Upper lobe of left lung (tissue), 4 donors: ENCODE data around the gene RAB3GAP2.

Experiments
- CTCF ChIP-seq, 6 experiments: fragments of 450-650 bp in 4 of 6; fragments of 200-600 bp in 2 of 6; sonication (generic) in 2 of 6; IDR thresholded peaks; one replicate each; pipeline ENCODE4 v1.5.1; 2016 to 2019; ENCODE audit warnings: antibody characterized with exemption in 6 of 6
- POLR2A ChIP-seq, 4 donors: fragments of 450-650 bp; IDR thresholded peaks; one replicate each; pipeline ENCODE4 v1.5.1; 2016 to 2017; ENCODE audit warnings: antibody characterized with exemption in 4 of 4, mild to moderate bottlenecking in 2 of 4
- POLR2AphosphoS5 ChIP-seq, 2 donors: sonication (generic); formaldehyde crosslinking; IDR thresholded peaks; one replicate each; pipeline ENCODE4 v1.5.1; 2017; ENCODE audit warnings: antibody characterized with exemption in 2 of 2

GRCh38 chr1:220124542-220124941 lies 147.7 kb downstream of the RAB3GAP2 start:
- no peak for TF ChIP-seq CTCF (IDR thresholded peaks at IDR 0.05)
- no peak for TF ChIP-seq POLR2AphosphoS5 (IDR thresholded peaks at IDR 0.05)
- no peak for TF ChIP-seq POLR2A (IDR thresholded peaks at IDR 0.05)
